ENCODE results near the gene SGK2. TPM values are rescaled to one million over a fixed set of nuclear protein-coding genes. Genes with fewer than 3 reads are reported as not detected.
A peak's percentile ranks its signal among the peaks of the same experiment; 100 is the strongest.

Gene SGK2
- total and polyA plus RNA-seq, 2 of the 13 experiments (the other 11 are each of a cell fraction or from before 2014, with no cell fraction given), result 6.2 to 29.4 TPM

DNA sequence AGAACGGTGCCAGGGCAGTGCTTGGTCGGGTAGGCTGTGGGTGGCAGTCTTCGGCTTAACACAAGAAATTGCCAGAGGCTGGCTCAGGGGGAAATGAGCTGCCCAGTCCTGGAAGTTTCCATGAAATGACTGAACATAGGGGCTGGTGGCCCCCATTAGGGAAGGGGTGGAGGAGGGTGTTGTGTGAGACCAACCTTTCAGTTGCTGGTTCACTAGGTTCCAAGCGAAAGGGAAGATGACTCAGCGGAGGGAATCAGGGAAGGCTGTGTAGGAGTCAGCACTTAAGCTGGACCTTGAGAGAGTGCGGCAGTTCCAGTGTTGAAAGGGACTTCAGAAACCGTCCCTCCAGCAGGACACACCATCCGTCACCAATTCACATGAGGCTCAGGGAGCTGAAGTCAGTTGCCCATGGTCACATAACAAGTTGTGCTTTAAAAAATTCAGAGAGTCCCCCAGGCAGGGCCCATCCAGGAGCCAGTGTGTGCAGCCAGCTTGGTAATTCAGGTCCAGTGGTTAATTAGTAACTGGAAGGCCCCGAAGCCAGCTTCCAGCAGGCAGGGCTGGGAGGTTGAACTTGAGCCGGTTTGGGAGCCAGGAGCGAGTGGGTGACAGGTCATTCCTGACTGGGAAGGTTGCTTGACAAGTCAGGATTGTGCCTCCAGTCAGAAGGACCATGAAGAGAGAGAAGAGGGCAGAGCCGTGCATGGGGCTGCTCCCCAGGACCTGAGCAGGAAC is at the start of gene SGK2 (continued):
- TF ChIP-seq TCF12 (IDR thresholded peaks at IDR 0.05), result no peak
- no peak for TF ChIP-seq TCF12 (CRISPR knock-in tag; IDR thresholded peaks at IDR 0.05)
- TF ChIP-seq RFX3 (CRISPR knock-in tag; IDR thresholded peaks at IDR 0.05), result no peak
- TF ChIP-seq EP300 (IDR thresholded peaks at IDR 0.05; ENCODE audit: low read depth in 2 of 2, low read length in 2 of 2), result peak; percentile 44 to 57; a peak in 2 of 4 replicates
- no peak; the same call in none of the 2 replicates for TF ChIP-seq EP300 (CRISPR knock-in tag; IDR thresholded peaks at IDR 0.05; ENCODE audit: borderline replicate concordance)
- peak; percentile 87 for TF ChIP-seq NFE2L2 (IDR thresholded peaks at IDR 0.05; ENCODE audit: low read length)
- TF ChIP-seq ZNF180 (CRISPR knock-in tag; IDR thresholded peaks at IDR 0.05; ENCODE audit: borderline replicate concordance, low read depth), result no peak
- TF ChIP-seq ZNF570 (CRISPR knock-in tag; IDR thresholded peaks at IDR 0.05; ENCODE audit: borderline replicate concordance), result no peak
- TF ChIP-seq ZNF337 (CRISPR knock-in tag; IDR thresholded peaks at IDR 0.05; ENCODE audit: borderline replicate concordance, low read depth), result peak; percentile 49; the same call in 1 of the 2 replicates
- TF ChIP-seq, protein P1, sequence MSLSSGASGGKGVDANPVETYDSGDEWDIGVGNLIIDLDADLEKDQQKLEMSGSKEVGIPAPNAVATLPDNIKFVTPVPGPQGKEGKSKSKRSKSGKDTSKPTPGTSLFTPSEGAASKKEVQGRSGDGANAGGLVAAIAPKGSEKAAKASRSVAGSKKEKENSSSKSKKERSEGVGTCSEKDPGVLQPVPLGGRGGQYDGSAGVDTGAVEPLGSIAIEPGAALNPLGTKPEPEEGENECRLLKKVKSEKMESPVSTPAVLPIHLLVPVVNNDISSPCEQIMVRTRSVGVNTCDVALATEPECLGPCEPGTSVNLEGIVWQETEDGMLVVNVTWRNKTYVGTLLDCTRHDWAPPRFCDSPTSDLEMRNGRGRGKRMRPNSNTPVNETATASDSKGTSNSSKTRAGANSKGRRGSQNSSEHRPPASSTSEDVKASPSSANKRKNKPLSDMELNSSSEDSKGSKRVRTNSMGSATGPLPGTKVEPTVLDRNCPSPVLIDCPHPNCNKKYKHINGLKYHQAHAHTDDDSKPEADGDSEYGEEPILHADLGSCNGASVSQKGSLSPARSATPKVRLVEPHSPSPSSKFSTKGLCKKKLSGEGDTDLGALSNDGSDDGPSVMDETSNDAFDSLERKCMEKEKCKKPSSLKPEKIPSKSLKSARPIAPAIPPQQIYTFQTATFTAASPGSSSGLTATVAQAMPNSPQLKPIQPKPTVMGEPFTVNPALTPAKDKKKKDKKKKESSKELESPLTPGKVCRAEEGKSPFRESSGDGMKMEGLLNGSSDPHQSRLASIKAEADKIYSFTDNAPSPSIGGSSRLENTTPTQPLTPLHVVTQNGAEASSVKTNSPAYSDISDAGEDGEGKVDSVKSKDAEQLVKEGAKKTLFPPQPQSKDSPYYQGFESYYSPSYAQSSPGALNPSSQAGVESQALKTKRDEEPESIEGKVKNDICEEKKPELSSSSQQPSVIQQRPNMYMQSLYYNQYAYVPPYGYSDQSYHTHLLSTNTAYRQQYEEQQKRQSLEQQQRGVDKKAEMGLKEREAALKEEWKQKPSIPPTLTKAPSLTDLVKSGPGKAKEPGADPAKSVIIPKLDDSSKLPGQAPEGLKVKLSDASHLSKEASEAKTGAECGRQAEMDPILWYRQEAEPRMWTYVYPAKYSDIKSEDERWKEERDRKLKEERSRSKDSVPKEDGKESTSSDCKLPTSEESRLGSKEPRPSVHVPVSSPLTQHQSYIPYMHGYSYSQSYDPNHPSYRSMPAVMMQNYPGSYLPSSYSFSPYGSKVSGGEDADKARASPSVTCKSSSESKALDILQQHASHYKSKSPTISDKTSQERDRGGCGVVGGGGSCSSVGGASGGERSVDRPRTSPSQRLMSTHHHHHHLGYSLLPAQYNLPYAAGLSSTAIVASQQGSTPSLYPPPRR (CRISPR knock-in tag; IDR thresholded peaks at IDR 0.05; ENCODE audit: borderline replicate concordance), result peak; percentile 79; the same call in 1 of the 2 replicates
- TF ChIP-seq, protein P2, sequence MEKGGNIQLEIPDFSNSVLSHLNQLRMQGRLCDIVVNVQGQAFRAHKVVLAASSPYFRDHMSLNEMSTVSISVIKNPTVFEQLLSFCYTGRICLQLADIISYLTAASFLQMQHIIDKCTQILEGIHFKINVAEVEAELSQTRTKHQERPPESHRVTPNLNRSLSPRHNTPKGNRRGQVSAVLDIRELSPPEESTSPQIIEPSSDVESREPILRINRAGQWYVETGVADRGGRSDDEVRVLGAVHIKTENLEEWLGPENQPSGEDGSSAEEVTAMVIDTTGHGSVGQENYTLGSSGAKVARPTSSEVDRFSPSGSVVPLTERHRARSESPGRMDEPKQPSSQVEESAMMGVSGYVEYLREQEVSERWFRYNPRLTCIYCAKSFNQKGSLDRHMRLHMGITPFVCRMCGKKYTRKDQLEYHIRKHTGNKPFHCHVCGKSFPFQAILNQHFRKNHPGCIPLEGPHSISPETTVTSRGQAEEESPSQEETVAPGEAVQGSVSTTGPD (CRISPR knock-in tag; IDR thresholded peaks at IDR 0.05), result no peak; the same call in 1 of the 2 replicates
- TF ChIP-seq, protein P3, sequence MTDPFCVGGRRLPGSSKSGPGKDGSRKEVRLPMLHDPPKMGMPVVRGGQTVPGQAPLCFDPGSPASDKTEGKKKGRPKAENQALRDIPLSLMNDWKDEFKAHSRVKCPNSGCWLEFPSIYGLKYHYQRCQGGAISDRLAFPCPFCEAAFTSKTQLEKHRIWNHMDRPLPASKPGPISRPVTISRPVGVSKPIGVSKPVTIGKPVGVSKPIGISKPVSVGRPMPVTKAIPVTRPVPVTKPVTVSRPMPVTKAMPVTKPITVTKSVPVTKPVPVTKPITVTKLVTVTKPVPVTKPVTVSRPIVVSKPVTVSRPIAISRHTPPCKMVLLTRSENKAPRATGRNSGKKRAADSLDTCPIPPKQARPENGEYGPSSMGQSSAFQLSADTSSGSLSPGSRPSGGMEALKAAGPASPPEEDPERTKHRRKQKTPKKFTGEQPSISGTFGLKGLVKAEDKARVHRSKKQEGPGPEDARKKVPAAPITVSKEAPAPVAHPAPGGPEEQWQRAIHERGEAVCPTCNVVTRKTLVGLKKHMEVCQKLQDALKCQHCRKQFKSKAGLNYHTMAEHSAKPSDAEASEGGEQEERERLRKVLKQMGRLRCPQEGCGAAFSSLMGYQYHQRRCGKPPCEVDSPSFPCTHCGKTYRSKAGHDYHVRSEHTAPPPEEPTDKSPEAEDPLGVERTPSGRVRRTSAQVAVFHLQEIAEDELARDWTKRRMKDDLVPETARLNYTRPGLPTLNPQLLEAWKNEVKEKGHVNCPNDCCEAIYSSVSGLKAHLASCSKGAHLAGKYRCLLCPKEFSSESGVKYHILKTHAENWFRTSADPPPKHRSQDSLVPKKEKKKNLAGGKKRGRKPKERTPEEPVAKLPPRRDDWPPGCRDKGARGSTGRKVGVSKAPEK (CRISPR knock-in tag; IDR thresholded peaks at IDR 0.05; ENCODE audit: borderline replicate concordance), result no peak
- TF ChIP-seq, protein P4, sequence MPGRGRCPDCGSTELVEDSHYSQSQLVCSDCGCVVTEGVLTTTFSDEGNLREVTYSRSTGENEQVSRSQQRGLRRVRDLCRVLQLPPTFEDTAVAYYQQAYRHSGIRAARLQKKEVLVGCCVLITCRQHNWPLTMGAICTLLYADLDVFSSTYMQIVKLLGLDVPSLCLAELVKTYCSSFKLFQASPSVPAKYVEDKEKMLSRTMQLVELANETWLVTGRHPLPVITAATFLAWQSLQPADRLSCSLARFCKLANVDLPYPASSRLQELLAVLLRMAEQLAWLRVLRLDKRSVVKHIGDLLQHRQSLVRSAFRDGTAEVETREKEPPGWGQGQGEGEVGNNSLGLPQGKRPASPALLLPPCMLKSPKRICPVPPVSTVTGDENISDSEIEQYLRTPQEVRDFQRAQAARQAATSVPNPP (CRISPR knock-in tag; IDR thresholded peaks at IDR 0.05), result no peak
- TF ChIP-seq ZFP36 (IDR thresholded peaks at IDR 0.05; ENCODE audit: borderline replicate concordance, low read depth, low read length, partially characterized antibody), result no peak
- peak; percentile 57 for TF ChIP-seq TEAD3 (CRISPR knock-in tag; optimal IDR thresholded peaks at IDR 0.05; ENCODE audit: borderline replicate concordance)
- TF ChIP-seq ZNF329 (CRISPR knock-in tag; IDR thresholded peaks at IDR 0.05; ENCODE audit: low read depth), result no peak; the same call in 1 of the 2 replicates
- peak; percentile 86 for TF ChIP-seq FOXC1 (CRISPR knock-in tag; IDR thresholded peaks at IDR 0.05; ENCODE audit: borderline replicate concordance)
- peak; percentile 80; the same call in 1 of the 2 replicates for TF ChIP-seq ZNF264 (CRISPR knock-in tag; IDR thresholded peaks at IDR 0.05)
- peak; percentile 43; the same call in 1 of the 2 replicates for TF ChIP-seq ZNF547 (CRISPR knock-in tag; IDR thresholded peaks at IDR 0.05)

Data from HepG2 (cell line).